ENCODE data around the gene KATNB1.

Gene KATNB1

DNA sequence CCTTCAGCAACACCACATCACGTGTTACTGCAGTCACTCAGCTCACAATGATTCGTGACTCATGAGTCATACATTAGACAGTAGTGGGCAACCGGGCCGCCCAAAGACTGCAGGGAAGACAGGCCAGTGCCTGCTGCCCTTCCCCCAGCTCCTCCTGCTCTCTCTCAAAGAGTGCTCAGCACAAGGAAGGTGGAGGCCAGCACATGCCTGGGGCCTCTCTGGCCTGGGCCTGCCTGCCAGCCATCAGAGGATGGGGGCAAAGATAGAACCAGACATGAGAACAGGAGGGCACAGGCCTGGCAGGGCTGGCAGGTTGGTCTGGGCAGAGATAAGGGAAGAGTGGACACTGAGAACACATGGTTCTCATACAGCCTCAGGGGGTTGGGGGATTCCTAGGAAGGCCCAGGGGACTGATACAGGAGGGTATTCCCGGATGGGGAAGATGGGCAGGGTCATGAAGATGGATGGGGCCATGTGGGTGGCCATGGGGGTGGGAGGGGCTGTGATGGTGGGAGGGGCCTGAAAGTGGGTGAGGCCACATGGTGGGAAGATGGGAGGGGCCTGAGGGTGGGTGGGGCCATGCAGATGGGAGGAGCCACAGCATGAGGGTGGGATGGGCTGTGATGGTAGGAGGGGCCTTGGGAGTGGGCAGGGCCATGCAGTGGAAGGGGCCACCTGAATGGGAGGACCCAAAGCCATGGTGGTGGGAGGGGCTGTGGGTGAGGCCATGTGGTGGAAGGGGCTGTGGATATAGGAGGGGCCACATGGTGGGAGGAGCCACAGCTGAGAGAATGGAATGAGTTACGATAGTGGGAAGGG lies 29.0 kb downstream of the KATNB1 start:
- Histone ChIP-seq H3K27ac (ENCODE audit: low read length) (no peak overlapping the region), H3K9ac (ENCODE audit: low read depth, low read length) (no peak overlapping the region), H3K36me3 (ENCODE audit: insufficient read depth, low read length) (no peaks in the 10 kb centered on the region)

DNA sequence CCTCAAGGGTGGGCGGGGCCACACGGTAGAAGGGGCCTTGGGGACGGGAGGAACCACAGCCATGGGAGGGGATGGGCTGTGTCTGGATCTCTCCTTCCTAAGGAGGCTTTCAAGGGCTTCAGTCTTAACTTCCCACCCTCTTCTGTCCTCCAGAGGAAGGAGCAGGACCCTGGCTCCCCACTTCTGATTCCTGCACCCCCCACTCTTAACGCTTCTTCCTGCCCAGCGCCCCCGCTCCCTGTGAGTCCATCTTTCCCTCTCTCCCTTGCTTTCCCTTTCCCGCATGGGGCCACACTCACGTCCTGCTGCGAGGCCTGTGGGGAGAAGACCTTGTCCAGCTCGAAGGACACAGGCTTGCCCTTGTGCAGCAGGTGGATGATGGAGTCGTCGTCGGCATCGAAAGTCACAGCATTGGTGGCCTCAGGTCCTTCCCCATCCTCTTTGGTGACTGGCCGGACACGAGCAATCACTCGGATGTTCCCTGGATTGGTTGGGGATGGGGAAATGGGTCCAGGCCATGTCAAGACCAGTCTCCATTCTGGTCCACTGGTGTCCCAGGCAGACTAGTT lies 29.7 kb downstream of the KATNB1 start:
- Histone ChIP-seq H3K27me3 (ENCODE audit: insufficient read depth, low read length, poor library complexity) (no peaks in the 10 kb centered on the region), H3K9me3 (ENCODE audit: insufficient read depth, low read length, severe bottlenecking) (no peaks in the 10 kb centered on the region), H3K4me1 (ENCODE audit: insufficient read depth, low read length) (no peaks in the 10 kb centered on the region), H3K4me2 (ENCODE audit: insufficient read depth, low read length) (no peak overlapping the region), H3K79me2 (ENCODE audit: insufficient read depth, low read length) (no peaks in the 10 kb centered on the region), H2AFZ (ENCODE audit: low read depth, low read length) (no peak overlapping the region), H3K36me3 (ENCODE audit: insufficient read depth, low read length) (no peaks in the 10 kb centered on the region), H3K27ac (ENCODE audit: low read length) (no peak overlapping the region), H3K4me3 (ENCODE audit: low read depth in 1 of 2, low read length in 2 of 2) (no peak overlapping the region), H4K20me1 (ENCODE audit: insufficient read depth, low read length) (no peaks in the 10 kb centered on the region; the same call in 1 of the 2 replicates), H3K9ac (ENCODE audit: low read depth, low read length) (no peak overlapping the region)
- ATAC-seq (ENCODE audit: insufficient read depth, low read depth) (no peak), DNase-seq (no peak)
- no peak for TF ChIP-seq EZH2 (IDR thresholded peaks at IDR 0.05; ENCODE audit: borderline replicate concordance, low read depth, low read length, severe bottlenecking)
- TF ChIP-seq, protein P1, sequence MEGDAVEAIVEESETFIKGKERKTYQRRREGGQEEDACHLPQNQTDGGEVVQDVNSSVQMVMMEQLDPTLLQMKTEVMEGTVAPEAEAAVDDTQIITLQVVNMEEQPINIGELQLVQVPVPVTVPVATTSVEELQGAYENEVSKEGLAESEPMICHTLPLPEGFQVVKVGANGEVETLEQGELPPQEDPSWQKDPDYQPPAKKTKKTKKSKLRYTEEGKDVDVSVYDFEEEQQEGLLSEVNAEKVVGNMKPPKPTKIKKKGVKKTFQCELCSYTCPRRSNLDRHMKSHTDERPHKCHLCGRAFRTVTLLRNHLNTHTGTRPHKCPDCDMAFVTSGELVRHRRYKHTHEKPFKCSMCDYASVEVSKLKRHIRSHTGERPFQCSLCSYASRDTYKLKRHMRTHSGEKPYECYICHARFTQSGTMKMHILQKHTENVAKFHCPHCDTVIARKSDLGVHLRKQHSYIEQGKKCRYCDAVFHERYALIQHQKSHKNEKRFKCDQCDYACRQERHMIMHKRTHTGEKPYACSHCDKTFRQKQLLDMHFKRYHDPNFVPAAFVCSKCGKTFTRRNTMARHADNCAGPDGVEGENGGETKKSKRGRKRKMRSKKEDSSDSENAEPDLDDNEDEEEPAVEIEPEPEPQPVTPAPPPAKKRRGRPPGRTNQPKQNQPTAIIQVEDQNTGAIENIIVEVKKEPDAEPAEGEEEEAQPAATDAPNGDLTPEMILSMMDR (IDR thresholded peaks at IDR 0.05; ENCODE audit: borderline replicate concordance, extremely low read depth, low read length, poor library complexity, severe bottlenecking): no peak

More for the DNA sequence above, 29.0 kb downstream of the KATNB1 start:
- Histone ChIP-seq H3K4me1 (ENCODE audit: insufficient read depth, low read length) (no peaks in the 10 kb centered on the region), H3K79me2 (ENCODE audit: insufficient read depth, low read length) (no peaks in the 10 kb centered on the region), H4K20me1 (ENCODE audit: insufficient read depth, low read length) (no peaks in the 10 kb centered on the region; the same call in 1 of the 2 replicates), H3K4me3 (ENCODE audit: low read depth in 1 of 2, low read length in 2 of 2) (no peak overlapping the region), H2AFZ (ENCODE audit: low read depth, low read length) (no peak overlapping the region), H3K27me3 (ENCODE audit: insufficient read depth, low read length, poor library complexity) (no peaks in the 10 kb centered on the region), H3K9me3 (ENCODE audit: insufficient read depth, low read length, severe bottlenecking) (no peaks in the 10 kb centered on the region), H3K4me2 (ENCODE audit: insufficient read depth, low read length) (no peak overlapping the region)
- TF ChIP-seq EZH2 (IDR thresholded peaks at IDR 0.05; ENCODE audit: borderline replicate concordance, low read depth, low read length, severe bottlenecking): no peak
- TF ChIP-seq, protein P1 (IDR thresholded peaks at IDR 0.05; ENCODE audit: borderline replicate concordance, extremely low read depth, low read length, poor library complexity, severe bottlenecking): no peak
- DNase-seq: peak; percentile 60
- peak; percentile 56 for ATAC-seq (ENCODE audit: insufficient read depth, low read depth)

DNA sequence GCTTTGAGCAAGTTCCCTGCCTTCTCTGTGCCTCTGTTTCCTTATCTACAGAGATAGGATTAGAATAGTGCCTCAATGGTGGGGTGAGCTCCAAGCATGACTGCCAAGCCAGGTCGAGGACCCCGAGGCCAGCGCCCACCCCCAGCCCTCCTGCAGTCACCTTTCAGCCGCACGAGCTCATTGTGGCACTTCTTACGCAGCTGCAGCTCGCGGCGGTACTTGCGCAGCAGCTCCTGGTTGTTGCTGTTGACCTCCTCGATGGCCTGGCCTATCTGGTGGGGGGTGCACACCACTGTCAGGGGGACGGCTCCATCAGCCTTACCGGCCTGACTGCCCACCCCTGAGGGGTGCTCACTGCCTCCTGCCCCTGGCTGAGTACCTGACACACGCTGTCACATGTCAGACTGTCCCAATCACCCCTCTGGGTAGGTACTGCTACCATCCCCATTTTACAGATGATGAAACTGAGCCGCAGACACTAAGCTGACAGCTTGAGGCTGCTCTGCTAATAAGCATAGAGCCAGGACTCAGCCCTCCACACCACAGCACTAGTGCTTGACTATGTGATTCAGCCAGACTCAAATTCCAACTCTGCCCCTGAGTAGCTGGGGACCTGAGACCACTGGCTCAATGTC lies 31.3 kb downstream of the KATNB1 start:
- H3K9me3 ChIP-seq (ENCODE audit: insufficient read depth, low read length, severe bottlenecking): no peaks in the 10 kb centered on the region
- DNase-seq: no peak
- H4K20me1 ChIP-seq (ENCODE audit: insufficient read depth, low read length): no peaks in the 10 kb centered on the region; the same call in 1 of the 2 replicates
- no peak overlapping the region for H3K27ac ChIP-seq (ENCODE audit: low read length)
- H3K4me1 ChIP-seq (ENCODE audit: insufficient read depth, low read length): no peaks in the 10 kb centered on the region
- no peak overlapping the region for H3K4me3 ChIP-seq (ENCODE audit: low read depth in 1 of 2, low read length in 2 of 2)
- no peaks in the 10 kb centered on the region for H3K36me3 ChIP-seq (ENCODE audit: insufficient read depth, low read length)
- H3K79me2 ChIP-seq (ENCODE audit: insufficient read depth, low read length): no peaks in the 10 kb centered on the region
- no peak for ATAC-seq (ENCODE audit: insufficient read depth, low read depth)
- no peaks in the 10 kb centered on the region for H3K27me3 ChIP-seq (ENCODE audit: insufficient read depth, low read length, poor library complexity)
- no peak overlapping the region for H3K4me2 ChIP-seq (ENCODE audit: insufficient read depth, low read length)
- no peak overlapping the region for H3K9ac ChIP-seq (ENCODE audit: low read depth, low read length)
- no peak overlapping the region for H2AFZ ChIP-seq (ENCODE audit: low read depth, low read length)
- TF ChIP-seq, protein P1 (IDR thresholded peaks at IDR 0.05; ENCODE audit: borderline replicate concordance, extremely low read depth, low read length, poor library complexity, severe bottlenecking): no peak

All from DND-41 (cell line).